Activated naive CD8-positive, alpha-beta T cell treated with anti-CD3 and anti-CD28 coated beads, Interleukin-2, amount 10 ng/mL, durations not matched to agents 7 days and 5 days (primary cell): Measurements from ENCODE around the gene RSF1. TPM values are rescaled to one million over a fixed set of nuclear protein-coding genes. Genes with fewer than 3 reads are reported as not detected.

Experiments
- ATAC-seq: fragments of 150-1000 bp; cut with Tn5 transposase; one replicate; pipeline ENCODE4 v1.10.0; 2021; ENCODE audit warnings: low read depth, moderate library complexity
- POLR2A ChIA-PET: fragments of 350-600 bp; sonication (Branson Sonifier 250); formaldehyde crosslinking; loops from one replicate; lab custom pipeline; 2021; ENCODE audit warnings: antibody characterized with exemption; lab: Charles Lee
- DNase-seq: peaks from one replicate; pipeline ENCODE4 v3.0.0; 2021
- H3K27ac Mint-ChIP-seq: one replicate; pipeline ENCODE4 v1.8.0; 2022; ENCODE audit warnings: mild to moderate bottlenecking, mixed read lengths
- H3K27me3 Mint-ChIP-seq: one replicate; pipeline ENCODE4 v1.8.0; 2022; ENCODE audit warnings: mild to moderate bottlenecking, moderate library complexity, mixed read lengths
- H3K36me3 Mint-ChIP-seq: one replicate; pipeline ENCODE4 v1.8.0; 2021; ENCODE audit warnings: mild to moderate bottlenecking, mixed read lengths
- H3K4me1 Mint-ChIP-seq: one replicate; pipeline ENCODE4 v1.8.0; 2021; ENCODE audit warnings: mixed read lengths
- H3K4me3 Mint-ChIP-seq: one replicate; pipeline ENCODE4 v1.8.0; 2022; ENCODE audit warnings: mild to moderate bottlenecking, moderate library complexity, mixed read lengths
- H3K9me3 Mint-ChIP-seq: one replicate; pipeline ENCODE4 v1.8.0; 2021; ENCODE audit warnings: mixed read lengths
- total RNA-seq, 2 experiments: library from RNA; stranded (reverse); gene quantifications; one replicate each; pipeline ENCODE4 v1.2.3, GENCODE V29; 2021

Gene RSF1
- total RNA-seq, 2 experiments from 2014 or later, result 64.8 to 74.1 TPM

- no peaks in the 10 kb centered on the region for H3K9me3 Mint-ChIP-seq
- POLR2A ChIA-PET, result no interaction called here
- H3K27me3 Mint-ChIP-seq, result no peaks in the 10 kb centered on the region
- ATAC-seq (no peak), DNase-seq (no peak)
- H3K36me3 Mint-ChIP-seq, result peaks cover 26% of the 10 kb centered on the region
- no peak overlapping the region for H3K27ac Mint-ChIP-seq
- H3K4me1 Mint-ChIP-seq, result peaks cover 2% of the 10 kb centered on the region
- no peak overlapping the region for H3K4me3 Mint-ChIP-seq
Measured at GRCh38 chr11:77761491-77761890, 59.0 kb downstream of the RSF1 start.

GRCh38 chr11:77758331-77758730 is 62.2 kb downstream of the RSF1 start:
- no peak overlapping the region for H3K4me3 Mint-ChIP-seq
- H3K27ac Mint-ChIP-seq, result no peak overlapping the region
- no peak for DNase-seq
- H3K36me3 Mint-ChIP-seq, result peaks cover 31% of the 10 kb centered on the region
- H3K27me3 Mint-ChIP-seq, result no peaks in the 10 kb centered on the region
- no peak for ATAC-seq
- POLR2A ChIA-PET, result no interaction called here
- peaks cover 5% of the 10 kb centered on the region for H3K4me1 Mint-ChIP-seq
- H3K9me3 Mint-ChIP-seq, result peaks cover 4% of the 10 kb centered on the region

GRCh38 chr11:77753230-77753629 is 67.3 kb downstream of the RSF1 start:
- peaks cover 20% of the 10 kb centered on the region for H3K36me3 Mint-ChIP-seq
- POLR2A ChIA-PET, result interaction anchor here (0.6 kb wide), 2 partner anchors 268 to 1388 kb away, joined by 3 to 4 read pairs; no protein-coding TSS in a partner anchor
- no peak overlapping the region for H3K4me3 Mint-ChIP-seq
- DNase-seq (no peak), ATAC-seq (no peak)
- peaks cover 4% of the 10 kb centered on the region for H3K9me3 Mint-ChIP-seq
- no peaks in the 10 kb centered on the region for H3K27me3 Mint-ChIP-seq
- H3K27ac Mint-ChIP-seq, result no peak overlapping the region
- peaks cover 2% of the 10 kb centered on the region for H3K4me1 Mint-ChIP-seq

- Mint-ChIP-seq H3K27me3 (no peaks in the 10 kb centered on the region), H3K4me1 (peaks cover 2% of the 10 kb centered on the region), H3K4me3 (no peak overlapping the region), H3K36me3 (peaks cover 21% of the 10 kb centered on the region), H3K27ac (no peak overlapping the region), H3K9me3 (peaks cover 4% of the 10 kb centered on the region)
- ATAC-seq (no peak), DNase-seq (no peak)
- POLR2A ChIA-PET, result interaction anchor here (0.6 kb wide), 1 partner anchor 268 kb away, joined by 4 read pairs; no protein-coding TSS in a partner anchor
Measured at GRCh38 chr11:77752516-77752915, 68.0 kb downstream of the RSF1 start.

GRCh38 chr11:77750394-77751156 is 69.9 kb downstream of the RSF1 start:
- peaks cover 15% of the 10 kb centered on the region for H3K36me3 Mint-ChIP-seq
- no peak overlapping the region for H3K27ac Mint-ChIP-seq
- H3K4me1 Mint-ChIP-seq, result peaks cover 2% of the 10 kb centered on the region
- no peak overlapping the region for H3K4me3 Mint-ChIP-seq
- POLR2A ChIA-PET, result no interaction called here
- H3K27me3 Mint-ChIP-seq, result no peaks in the 10 kb centered on the region
- DNase-seq, result no peak
- H3K9me3 Mint-ChIP-seq, result peaks cover 4% of the 10 kb centered on the region
- no peak for ATAC-seq

GRCh38 chr11:77749232-77749631 is 71.3 kb downstream of the RSF1 start:
- Mint-ChIP-seq H3K36me3 (peaks cover 9% of the 10 kb centered on the region), H3K27ac (no peak overlapping the region), H3K9me3 (no peaks in the 10 kb centered on the region), H3K27me3 (no peaks in the 10 kb centered on the region), H3K4me3 (no peak overlapping the region), H3K4me1 (peaks cover 2% of the 10 kb centered on the region)
- ATAC-seq (no peak), DNase-seq (no peak)
- POLR2A ChIA-PET, result no interaction called here

- POLR2A ChIA-PET, result no interaction called here
- ATAC-seq (no peak), DNase-seq (no peak)
- H3K27ac Mint-ChIP-seq, result no peak overlapping the region
- no peaks in the 10 kb centered on the region for H3K9me3 Mint-ChIP-seq
- no peaks in the 10 kb centered on the region for H3K27me3 Mint-ChIP-seq
- peaks cover 5% of the 10 kb centered on the region for H3K36me3 Mint-ChIP-seq
- H3K4me3 Mint-ChIP-seq, result no peak overlapping the region
- no peaks in the 10 kb centered on the region for H3K4me1 Mint-ChIP-seq
Measured at GRCh38 chr11:77748266-77748665, 72.3 kb downstream of the RSF1 start.

- POLR2A ChIA-PET, result no interaction called here
- no peak overlapping the region for H3K4me3 Mint-ChIP-seq
Measured at GRCh38 chr11:77747381-77747969, 73.0 kb downstream of the RSF1 start.

GRCh38 chr11:77736473-77736872 is 84.0 kb downstream of the RSF1 start:
- H3K27me3 Mint-ChIP-seq, result no peaks in the 10 kb centered on the region
- H3K4me1 Mint-ChIP-seq, result no peaks in the 10 kb centered on the region
- H3K27ac Mint-ChIP-seq, result no peak overlapping the region
- POLR2A ChIA-PET, result no interaction called here
- H3K4me3 Mint-ChIP-seq, result no peak overlapping the region
- H3K9me3 Mint-ChIP-seq, result peaks cover 2% of the 10 kb centered on the region
- peaks cover 62% of the 10 kb centered on the region for H3K36me3 Mint-ChIP-seq
- DNase-seq, result no peak
- no peak for ATAC-seq

More at GRCh38 chr11:77747381-77747969, 73.0 kb downstream of the RSF1 start:
- DNase-seq (no peak), ATAC-seq (no peak)
- Mint-ChIP-seq H3K36me3 (peaks cover 8% of the 10 kb centered on the region), H3K9me3 (no peaks in the 10 kb centered on the region), H3K27me3 (no peaks in the 10 kb centered on the region), H3K27ac (no peak overlapping the region), H3K4me1 (no peaks in the 10 kb centered on the region)

GRCh38 chr11:77734890-77735289 is 85.6 kb downstream of the RSF1 start:
- H3K9me3 Mint-ChIP-seq, result peaks cover 9% of the 10 kb centered on the region
- H3K27ac Mint-ChIP-seq, result no peak overlapping the region
- no peaks in the 10 kb centered on the region for H3K4me1 Mint-ChIP-seq
- no peaks in the 10 kb centered on the region for H3K27me3 Mint-ChIP-seq
- POLR2A ChIA-PET, result no interaction called here
- H3K36me3 Mint-ChIP-seq, result peaks cover 66% of the 10 kb centered on the region
- H3K4me3 Mint-ChIP-seq, result no peak overlapping the region
- ATAC-seq (no peak), DNase-seq (no peak)

GRCh38 chr11:77732143-77732542 is 88.4 kb downstream of the RSF1 start:
- Mint-ChIP-seq H3K4me1 (no peaks in the 10 kb centered on the region), H3K27ac (no peak overlapping the region), H3K36me3 (peaks cover 56% of the 10 kb centered on the region), H3K27me3 (no peaks in the 10 kb centered on the region), H3K9me3 (peaks cover 9% of the 10 kb centered on the region), H3K4me3 (no peak overlapping the region)
- no peak for DNase-seq
- POLR2A ChIA-PET, result no interaction called here
- no peak for ATAC-seq

GRCh38 chr11:77730789-77731188 is 89.7 kb downstream of the RSF1 start:
- Mint-ChIP-seq H3K36me3 (peaks cover 46% of the 10 kb centered on the region), H3K4me1 (no peaks in the 10 kb centered on the region), H3K4me3 (no peak overlapping the region), H3K27me3 (no peaks in the 10 kb centered on the region), H3K27ac (no peak overlapping the region), H3K9me3 (peaks cover 9% of the 10 kb centered on the region)
- ATAC-seq (no peak), DNase-seq (no peak)
- POLR2A ChIA-PET, result no interaction called here

- Mint-ChIP-seq H3K4me3 (no peak overlapping the region), H3K27ac (no peak overlapping the region), H3K36me3 (peaks cover 42% of the 10 kb centered on the region), H3K27me3 (no peaks in the 10 kb centered on the region), H3K4me1 (no peaks in the 10 kb centered on the region), H3K9me3 (peaks cover 7% of the 10 kb centered on the region)
- no peak for ATAC-seq
- no peak for DNase-seq
- POLR2A ChIA-PET, result no interaction called here
Measured at GRCh38 chr11:77729063-77729462, 91.5 kb downstream of the RSF1 start.

- Mint-ChIP-seq H3K27me3 (no peaks in the 10 kb centered on the region), H3K27ac (no peak overlapping the region), H3K4me1 (no peaks in the 10 kb centered on the region), H3K4me3 (no peak overlapping the region), H3K9me3 (peaks cover 7% of the 10 kb centered on the region), H3K36me3 (peaks cover 38% of the 10 kb centered on the region)
- DNase-seq, result no peak
- no peak for ATAC-seq
- POLR2A ChIA-PET, result no interaction called here
Measured at GRCh38 chr11:77728203-77728786, 92.2 kb downstream of the RSF1 start.
